Ishikawa (cell line): ENCODE measurements around the gene CUL5.

Experiments used
- CEBPB ChIP-seq: IDR thresholded peaks from 2 replicates; pipeline ENCODE4 v1.6.1; 2012
- CREB1 ChIP-seq: IDR thresholded peaks from 2 replicates; pipeline ENCODE4 v1.6.1; 2012; ENCODE audit warnings: low read depth
- EGR1 ChIP-seq: IDR thresholded peaks from 2 replicates; pipeline ENCODE4 v1.6.1; 2012
- EP300 ChIP-seq: IDR thresholded peaks from 2 replicates; pipeline ENCODE4 v1.6.1; 2012; ENCODE audit warnings: borderline replicate concordance
- FOXM1 ChIP-seq: IDR thresholded peaks from 2 replicates; pipeline ENCODE4 v1.6.1; 2012; ENCODE audit warnings: low read depth, borderline replicate concordance
- MAX ChIP-seq: IDR thresholded peaks from 2 replicates; pipeline ENCODE4 v1.6.1; 2012
- NFIC ChIP-seq: IDR thresholded peaks from 2 replicates; pipeline ENCODE4 v1.6.1; 2012
- RAD21 ChIP-seq: IDR thresholded peaks from 2 replicates; pipeline ENCODE4 v1.6.1; 2012; ENCODE audit warnings: low read depth
- TAF1 ChIP-seq: IDR thresholded peaks from 2 replicates; pipeline ENCODE4 v1.6.1; 2012; ENCODE audit warnings: low read depth, mild to moderate bottlenecking
- TCF12 ChIP-seq: IDR thresholded peaks from 2 replicates; pipeline ENCODE4 v1.6.1; 2012; ENCODE audit warnings: low read depth
- TEAD4 ChIP-seq: IDR thresholded peaks from 2 replicates; pipeline ENCODE4 v1.6.1; 2012
- YY1 ChIP-seq: IDR thresholded peaks from 2 replicates; pipeline ENCODE4 v1.6.1; 2012; ENCODE audit warnings: low read depth
- ZBTB7A ChIP-seq: IDR thresholded peaks from 2 replicates; pipeline ENCODE4 v1.6.1; 2012; ENCODE audit warnings: low read depth
- TF ChIP-seq, protein P1 (sequence below): IDR thresholded peaks from 2 replicates; pipeline ENCODE4 v1.6.1; 2012; ENCODE audit warnings: low read depth, mild to moderate bottlenecking
- TF ChIP-seq, protein P2 (sequence below): IDR thresholded peaks from 2 replicates; pipeline ENCODE4 v1.6.1; 2012

Gene CUL5

GRCh38 chr11:108131993-108132392 lies 123.3 kb downstream of the CUL5 start:
- no peak for TF ChIP-seq YY1
- TF ChIP-seq MAX = no peak
- TF ChIP-seq CREB1 = no peak
- no peak for TF ChIP-seq RAD21
- no peak for TF ChIP-seq TAF1
- no peak for TF ChIP-seq CEBPB
- no peak for TF ChIP-seq EP300
- TF ChIP-seq TEAD4 = no peak
- no peak for TF ChIP-seq FOXM1
- TF ChIP-seq EGR1 = no peak
- TF ChIP-seq, protein P1, sequence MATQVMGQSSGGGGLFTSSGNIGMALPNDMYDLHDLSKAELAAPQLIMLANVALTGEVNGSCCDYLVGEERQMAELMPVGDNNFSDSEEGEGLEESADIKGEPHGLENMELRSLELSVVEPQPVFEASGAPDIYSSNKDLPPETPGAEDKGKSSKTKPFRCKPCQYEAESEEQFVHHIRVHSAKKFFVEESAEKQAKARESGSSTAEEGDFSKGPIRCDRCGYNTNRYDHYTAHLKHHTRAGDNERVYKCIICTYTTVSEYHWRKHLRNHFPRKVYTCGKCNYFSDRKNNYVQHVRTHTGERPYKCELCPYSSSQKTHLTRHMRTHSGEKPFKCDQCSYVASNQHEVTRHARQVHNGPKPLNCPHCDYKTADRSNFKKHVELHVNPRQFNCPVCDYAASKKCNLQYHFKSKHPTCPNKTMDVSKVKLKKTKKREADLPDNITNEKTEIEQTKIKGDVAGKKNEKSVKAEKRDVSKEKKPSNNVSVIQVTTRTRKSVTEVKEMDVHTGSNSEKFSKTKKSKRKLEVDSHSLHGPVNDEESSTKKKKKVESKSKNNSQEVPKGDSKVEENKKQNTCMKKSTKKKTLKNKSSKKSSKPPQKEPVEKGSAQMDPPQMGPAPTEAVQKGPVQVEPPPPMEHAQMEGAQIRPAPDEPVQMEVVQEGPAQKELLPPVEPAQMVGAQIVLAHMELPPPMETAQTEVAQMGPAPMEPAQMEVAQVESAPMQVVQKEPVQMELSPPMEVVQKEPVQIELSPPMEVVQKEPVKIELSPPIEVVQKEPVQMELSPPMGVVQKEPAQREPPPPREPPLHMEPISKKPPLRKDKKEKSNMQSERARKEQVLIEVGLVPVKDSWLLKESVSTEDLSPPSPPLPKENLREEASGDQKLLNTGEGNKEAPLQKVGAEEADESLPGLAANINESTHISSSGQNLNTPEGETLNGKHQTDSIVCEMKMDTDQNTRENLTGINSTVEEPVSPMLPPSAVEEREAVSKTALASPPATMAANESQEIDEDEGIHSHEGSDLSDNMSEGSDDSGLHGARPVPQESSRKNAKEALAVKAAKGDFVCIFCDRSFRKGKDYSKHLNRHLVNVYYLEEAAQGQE = no peak
- TF ChIP-seq ZBTB7A = no peak
- TF ChIP-seq NFIC = no peak
- TF ChIP-seq TCF12 = no peak

DNA sequence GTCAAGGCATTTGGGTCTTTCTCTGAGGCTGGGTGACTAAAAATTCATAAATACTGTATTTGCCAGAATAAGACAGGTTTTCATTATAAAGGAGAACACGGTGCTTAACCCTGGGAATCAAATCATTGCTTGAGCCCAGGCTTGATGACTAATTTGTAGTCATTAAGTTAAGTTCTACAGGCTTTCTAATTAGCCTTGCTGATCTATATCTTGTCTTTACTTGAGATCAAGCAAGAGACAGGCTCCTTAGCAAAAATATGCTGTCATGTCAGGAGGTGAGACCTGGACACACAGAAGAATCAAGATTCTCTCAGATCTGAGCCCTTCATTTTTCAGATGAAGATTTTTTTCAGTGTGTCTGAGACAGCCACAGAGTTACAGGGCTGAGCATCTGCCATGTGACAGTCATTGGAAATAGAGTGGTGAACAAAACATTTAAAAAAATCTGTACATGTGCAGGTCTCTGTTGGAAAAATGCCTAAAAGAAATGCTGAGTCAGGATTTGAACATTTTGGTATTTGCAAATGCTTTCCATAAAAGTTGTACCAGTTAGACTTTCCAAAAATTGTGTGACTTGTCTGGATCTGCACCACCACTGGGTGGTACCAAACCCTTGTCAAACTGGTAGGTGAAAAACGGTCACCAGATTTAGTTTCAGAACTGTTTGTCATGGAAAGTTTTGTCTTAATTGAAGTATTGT lies 127.3 kb downstream of the CUL5 start:
- TF ChIP-seq, protein P2, sequence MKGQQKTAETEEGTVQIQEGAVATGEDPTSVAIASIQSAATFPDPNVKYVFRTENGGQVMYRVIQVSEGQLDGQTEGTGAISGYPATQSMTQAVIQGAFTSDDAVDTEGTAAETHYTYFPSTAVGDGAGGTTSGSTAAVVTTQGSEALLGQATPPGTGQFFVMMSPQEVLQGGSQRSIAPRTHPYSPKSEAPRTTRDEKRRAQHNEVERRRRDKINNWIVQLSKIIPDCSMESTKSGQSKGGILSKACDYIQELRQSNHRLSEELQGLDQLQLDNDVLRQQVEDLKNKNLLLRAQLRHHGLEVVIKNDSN = no peak
- TF ChIP-seq CREB1 (no peak), TAF1 (no peak)
- TF ChIP-seq, protein P1 = no peak

DNA sequence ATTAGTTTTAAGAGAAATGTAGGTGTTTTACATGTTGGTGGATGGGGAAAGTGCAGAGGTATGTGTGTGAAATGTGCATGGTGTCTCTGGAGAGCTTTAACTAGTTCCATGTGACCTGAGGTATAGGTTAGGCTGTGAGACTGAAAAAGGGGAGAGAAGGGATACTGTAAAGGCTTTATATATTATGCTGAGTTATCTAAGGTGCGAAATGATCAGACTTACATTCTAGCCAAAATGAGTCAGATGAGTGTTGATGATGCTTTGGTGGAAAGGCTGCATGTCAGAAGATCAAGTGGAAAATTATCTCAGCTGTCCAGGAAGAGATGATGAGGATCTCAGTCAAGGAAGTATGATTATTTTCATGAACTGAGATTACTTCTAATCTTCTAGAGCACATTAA lies 128.5 kb downstream of the CUL5 start:
- TF ChIP-seq, protein P1 = no peak
- TF ChIP-seq RAD21 = no peak
- TF ChIP-seq, protein P2 = no peak
- no peak for TF ChIP-seq YY1
- TF ChIP-seq TCF12 = no peak

GRCh38 chr11:108142304-108142703 lies 133.6 kb downstream of the CUL5 start:
- TF ChIP-seq TAF1 = no peak
- TF ChIP-seq RAD21 = no peak

- TF ChIP-seq TEAD4 (no peak), EGR1 (no peak), ZBTB7A (no peak), EP300 (no peak), TAF1 (no peak), TCF12 (no peak), MAX (no peak), FOXM1 (no peak), CEBPB (no peak), RAD21 (no peak), CREB1 (no peak), NFIC (no peak), YY1 (no peak)
- TF ChIP-seq, protein P1 = no peak
- TF ChIP-seq, protein P2 = no peak
Observed at GRCh38 chr11:108144615-108145014, 135.9 kb downstream of the CUL5 start.
